CD4-positive, alpha-beta T cell treated with Interleukin-1 beta for 1 hour (primary cell): ENCODE results near the gene MACROD2.

Source experiments
- DNase-seq, 2 donors: peaks; one replicate each; pipeline ENCODE4 v3.0.0-alpha.2; 2020 to 2022

Gene MACROD2

GRCh38 chr20:14838663-14839628 is 843.6 kb downstream of the MACROD2 start:
- DNase-seq = no peak

GRCh38 chr20:14845199-14846160 is 850.2 kb downstream of the MACROD2 start:
- DNase-seq = no peak

- no peak for DNase-seq
These were observed 853.5 kb downstream of the MACROD2 start for GRCh38 chr20:14848806-14849205.

GRCh38 chr20:14853079-14853478 is 857.8 kb downstream of the MACROD2 start:
- DNase-seq = no peak

- no peak for DNase-seq
These were observed 859.9 kb downstream of the MACROD2 start for GRCh38 chr20:14855171-14855570.

GRCh38 chr20:14859627-14860026 is 864.3 kb downstream of the MACROD2 start:
- DNase-seq = no peak

GRCh38 chr20:14860410-14860814 is 865.1 kb downstream of the MACROD2 start:
- no peak for DNase-seq

- DNase-seq = no peak
These were observed 865.8 kb downstream of the MACROD2 start for GRCh38 chr20:14861028-14861699.

GRCh38 chr20:14865169-14865568 is 869.9 kb downstream of the MACROD2 start:
- no peak for DNase-seq

- DNase-seq = no peak
These were observed 870.4 kb downstream of the MACROD2 start for GRCh38 chr20:14865731-14866130.

GRCh38 chr20:14866841-14867514 is 871.7 kb downstream of the MACROD2 start:
- no peak for DNase-seq

GRCh38 chr20:14877301-14878028 is 882.1 kb downstream of the MACROD2 start:
- DNase-seq = no peak

- DNase-seq = no peak
These were observed 883.3 kb downstream of the MACROD2 start for GRCh38 chr20:14878676-14879019.

- DNase-seq = no peak
These were observed 883.8 kb downstream of the MACROD2 start for GRCh38 chr20:14879020-14879697.

GRCh38 chr20:14879839-14880238 is 884.5 kb downstream of the MACROD2 start:
- no peak for DNase-seq

- no peak for DNase-seq
These were observed 886.2 kb downstream of the MACROD2 start for GRCh38 chr20:14881518-14881917.

- no peak for DNase-seq
These were observed 886.8 kb downstream of the MACROD2 start for GRCh38 chr20:14882157-14882556.

- no peak for DNase-seq
These were observed 887.5 kb downstream of the MACROD2 start for GRCh38 chr20:14882846-14883245.

- DNase-seq = no peak
These were observed 888.0 kb downstream of the MACROD2 start for GRCh38 chr20:14883324-14883723.

GRCh38 chr20:14885661-14886060 is 890.3 kb downstream of the MACROD2 start:
- DNase-seq = no peak

- DNase-seq = no peak
These were observed 892.8 kb downstream of the MACROD2 start for GRCh38 chr20:14888134-14888533.
